GM21360 (cell line): ENCODE measurements around the gene MON2.

Experiments
- ATAC-seq: cut with Tn5 transposase; IDR thresholded peaks from one replicate; pipeline ENCODE4 v1.9.1; 2021; ENCODE audit warnings: mild to moderate bottlenecking, moderate library complexity; ENCODE audit not compliant: unreplicated experiment

Gene MON2

GRCh38 chr12:62605981-62606380 lies 139.4 kb downstream of the MON2 start:
- ATAC-seq = no peak

DNA sequence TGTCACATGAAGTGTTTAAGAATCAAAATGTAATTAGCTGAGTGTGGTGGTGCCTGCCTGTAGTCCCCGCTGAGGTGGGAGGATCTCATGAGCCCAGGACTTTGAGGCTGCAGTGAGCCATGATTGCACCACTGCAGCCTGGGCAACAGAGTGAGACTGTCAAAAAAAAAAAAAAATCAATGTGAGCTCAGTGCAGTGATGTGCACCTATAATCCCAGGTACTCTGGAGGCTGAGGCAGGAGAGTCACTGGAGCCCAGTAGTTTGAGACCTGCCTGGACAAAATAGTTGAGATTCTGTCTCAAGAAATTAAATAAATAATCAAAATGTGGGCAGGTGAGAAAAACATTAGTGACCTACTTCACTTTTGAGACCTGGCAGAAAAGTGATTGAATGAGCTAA lies 140.0 kb downstream of the MON2 start:
- ATAC-seq = no peak

GRCh38 chr12:62613081-62613480 lies 146.5 kb downstream of the MON2 start:
- ATAC-seq = no peak

DNA sequence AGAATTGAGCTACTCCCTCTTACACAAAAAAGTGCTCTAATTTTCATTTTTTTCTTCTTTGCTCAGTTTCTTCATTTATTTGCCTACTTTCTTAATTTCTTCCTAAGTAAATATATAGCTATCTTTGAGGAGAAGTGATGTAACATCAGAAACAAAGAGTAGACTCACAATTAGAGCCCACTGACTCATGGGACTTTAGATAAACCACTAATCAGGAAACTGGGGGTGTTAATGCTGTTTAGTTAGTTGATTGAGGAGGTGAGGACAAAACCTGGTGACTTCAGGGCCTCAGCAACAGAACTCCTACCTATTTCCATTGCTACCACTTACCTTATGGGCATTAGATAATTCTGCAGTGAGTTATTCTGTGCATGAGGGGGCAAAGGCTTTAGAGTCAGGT lies 151.7 kb downstream of the MON2 start:
- ATAC-seq = no peak

GRCh38 chr12:62618930-62619329 lies 152.3 kb downstream of the MON2 start:
- ATAC-seq = no peak

DNA sequence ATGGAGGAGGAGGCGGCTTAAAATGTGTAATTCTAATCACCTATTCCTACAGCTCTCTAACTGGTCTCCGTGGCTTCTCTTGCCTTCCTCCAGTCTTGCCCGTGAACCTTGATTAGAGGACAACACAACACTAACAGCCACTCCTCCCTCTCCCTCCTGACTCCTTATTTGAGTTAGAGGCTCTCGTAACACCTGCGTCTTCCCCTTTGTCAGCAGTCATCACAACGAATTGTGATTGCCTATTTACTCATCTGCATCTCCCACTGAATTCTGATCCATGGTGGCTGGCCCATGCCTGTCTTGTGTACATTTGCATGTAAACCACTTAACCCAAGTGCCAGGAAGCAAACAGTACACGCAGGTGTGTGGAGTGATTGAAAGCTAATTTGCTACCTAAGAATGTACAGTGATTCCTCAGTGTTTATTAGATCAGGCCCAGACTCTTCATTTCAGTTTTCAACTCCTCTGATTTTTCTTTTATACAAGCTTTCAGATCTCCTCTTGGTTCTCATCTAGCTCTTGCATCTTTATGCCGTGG lies 154.5 kb downstream of the MON2 start:
- no peak for ATAC-seq

GRCh38 chr12:62622177-62622576 lies 155.6 kb downstream of the MON2 start:
- ATAC-seq = no peak

GRCh38 chr12:62625228-62625627 lies 158.6 kb downstream of the MON2 start:
- no peak for ATAC-seq

- no peak for ATAC-seq
Measured at GRCh38 chr12:62627181-62627580, 160.6 kb downstream of the MON2 start.

DNA sequence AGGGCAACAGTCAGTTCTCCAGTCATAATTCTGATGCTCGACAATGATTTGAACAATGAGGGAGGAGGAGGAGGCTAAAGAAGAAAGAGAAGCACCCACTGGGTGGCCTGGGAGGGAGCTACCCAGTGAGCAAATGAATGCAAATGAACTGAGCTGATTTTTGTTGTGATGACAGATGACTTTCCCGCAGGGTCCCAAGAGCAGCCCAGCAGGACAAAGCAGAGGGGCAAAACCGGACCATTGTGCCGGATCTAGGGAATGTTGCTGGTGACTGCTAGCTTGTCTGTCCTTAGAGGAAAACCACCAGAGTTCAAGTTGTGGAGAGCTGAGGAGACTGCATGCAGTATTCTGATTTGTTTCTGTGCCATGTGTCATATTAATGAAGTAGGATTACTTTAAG lies 162.8 kb downstream of the MON2 start:
- no peak for ATAC-seq

GRCh38 chr12:62629971-62630739 lies 163.5 kb downstream of the MON2 start:
- ATAC-seq = no peak

GRCh38 chr12:62631471-62632410 lies 165.1 kb downstream of the MON2 start:
- ATAC-seq = peak; percentile 61

- peak; percentile 51 for ATAC-seq
Measured at GRCh38 chr12:62632411-62632918, 165.8 kb downstream of the MON2 start.

DNA sequence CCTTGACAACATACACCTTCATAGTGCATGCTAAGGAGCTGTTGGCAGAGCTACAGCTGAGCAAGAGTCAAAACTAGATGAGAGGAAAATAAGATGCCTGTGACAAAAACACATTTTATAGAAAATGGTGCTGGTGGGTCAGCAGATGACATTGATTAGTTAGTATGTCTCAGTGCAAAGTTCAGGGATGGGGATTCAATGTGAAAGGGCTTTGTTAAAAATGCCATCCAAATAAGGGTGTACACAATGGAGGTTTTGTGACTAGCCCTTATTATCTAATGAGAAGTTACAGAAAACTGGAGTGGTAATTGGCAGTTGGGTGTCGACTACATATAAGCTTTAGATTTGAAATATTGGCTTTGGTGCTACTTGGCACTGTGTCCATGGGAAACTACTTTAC lies 169.0 kb downstream of the MON2 start:
- no peak for ATAC-seq

- ATAC-seq = no peak
Measured at GRCh38 chr12:62637679-62638078, 171.1 kb downstream of the MON2 start.

DNA sequence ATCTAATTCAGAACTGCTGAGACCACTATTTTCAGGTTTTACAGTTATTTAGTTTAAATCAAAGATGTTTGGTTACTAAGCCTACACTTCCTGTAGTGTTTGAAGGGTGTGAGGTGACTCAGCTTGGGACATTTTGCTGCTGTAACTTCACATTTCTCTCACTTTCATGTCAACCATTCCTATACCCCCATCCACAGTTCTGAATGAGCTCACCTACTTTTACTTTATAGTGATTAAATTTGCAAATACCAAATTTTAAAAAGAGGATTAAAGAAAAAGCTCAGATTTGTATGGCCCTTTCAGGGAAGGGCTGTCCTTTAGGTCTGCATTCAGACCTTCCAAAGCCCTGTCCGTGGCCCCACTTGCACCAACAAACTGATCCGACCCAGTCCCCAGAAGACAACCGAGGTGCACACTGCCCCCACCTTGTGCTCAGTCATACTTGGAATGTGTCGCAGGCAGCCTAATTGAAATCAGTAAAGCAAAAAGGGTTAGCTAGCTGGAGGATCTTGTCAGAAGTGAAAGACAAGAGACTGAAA lies 174.4 kb downstream of the MON2 start:
- peak; percentile 89 for ATAC-seq

DNA sequence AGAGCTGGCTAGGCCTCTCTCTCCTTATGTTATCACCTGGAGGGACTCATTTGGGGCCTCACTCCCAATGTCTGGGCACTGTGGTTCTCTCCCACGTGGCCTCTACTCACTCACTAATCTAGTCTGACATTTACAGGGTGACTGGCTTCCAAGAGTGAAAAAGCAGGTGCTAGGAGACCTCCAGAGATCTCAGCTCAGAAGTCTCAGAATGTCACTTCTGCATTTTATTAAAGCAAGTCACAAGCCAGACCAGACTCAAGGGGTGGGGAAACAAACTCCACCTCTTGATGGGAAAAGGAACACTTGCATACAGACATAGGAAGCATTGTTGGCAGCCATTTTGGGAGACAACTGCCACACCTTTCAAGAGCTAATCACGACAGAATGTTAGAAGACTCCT lies 175.9 kb downstream of the MON2 start:
- ATAC-seq = no peak

DNA sequence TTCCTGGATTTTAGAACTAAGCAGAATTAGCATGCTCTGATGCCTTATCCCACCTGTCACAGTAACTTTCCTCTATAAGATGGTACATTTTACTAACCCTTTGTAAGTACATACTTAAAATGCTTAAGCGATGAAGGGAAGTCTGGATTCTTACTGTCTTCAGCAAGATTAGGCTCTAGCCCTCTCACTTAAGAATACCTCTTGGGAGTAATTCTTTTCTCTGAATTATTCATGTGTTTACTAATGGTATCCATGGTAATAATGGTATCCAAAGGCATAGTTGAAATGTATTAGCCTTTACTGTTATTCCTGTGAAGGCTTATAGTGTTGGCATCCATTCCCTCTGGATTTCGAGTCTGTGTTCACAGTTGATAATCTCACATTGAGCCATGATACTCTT lies 176.9 kb downstream of the MON2 start:
- ATAC-seq = no peak

DNA sequence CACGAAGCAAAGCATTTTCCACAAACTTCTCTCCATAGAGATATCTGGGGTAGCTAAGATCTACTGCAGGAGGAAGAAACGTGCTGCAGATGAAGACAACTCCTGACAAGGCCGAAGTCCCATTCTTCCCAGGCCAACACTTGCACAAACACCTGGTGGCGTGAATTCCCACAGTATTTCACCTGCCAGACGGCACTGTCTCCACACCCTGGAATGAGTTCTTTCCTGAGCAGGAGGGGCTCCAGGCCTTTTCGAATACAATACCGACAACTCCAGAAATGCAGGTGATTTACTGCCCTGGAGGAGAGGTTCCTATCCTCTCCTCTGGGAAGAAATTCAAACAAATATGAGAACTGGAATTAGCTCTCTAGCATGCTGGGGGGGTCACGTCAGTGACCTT lies 179.9 kb downstream of the MON2 start:
- no peak for ATAC-seq

GRCh38 chr12:62647586-62647985 lies 181.0 kb downstream of the MON2 start:
- no peak for ATAC-seq

DNA sequence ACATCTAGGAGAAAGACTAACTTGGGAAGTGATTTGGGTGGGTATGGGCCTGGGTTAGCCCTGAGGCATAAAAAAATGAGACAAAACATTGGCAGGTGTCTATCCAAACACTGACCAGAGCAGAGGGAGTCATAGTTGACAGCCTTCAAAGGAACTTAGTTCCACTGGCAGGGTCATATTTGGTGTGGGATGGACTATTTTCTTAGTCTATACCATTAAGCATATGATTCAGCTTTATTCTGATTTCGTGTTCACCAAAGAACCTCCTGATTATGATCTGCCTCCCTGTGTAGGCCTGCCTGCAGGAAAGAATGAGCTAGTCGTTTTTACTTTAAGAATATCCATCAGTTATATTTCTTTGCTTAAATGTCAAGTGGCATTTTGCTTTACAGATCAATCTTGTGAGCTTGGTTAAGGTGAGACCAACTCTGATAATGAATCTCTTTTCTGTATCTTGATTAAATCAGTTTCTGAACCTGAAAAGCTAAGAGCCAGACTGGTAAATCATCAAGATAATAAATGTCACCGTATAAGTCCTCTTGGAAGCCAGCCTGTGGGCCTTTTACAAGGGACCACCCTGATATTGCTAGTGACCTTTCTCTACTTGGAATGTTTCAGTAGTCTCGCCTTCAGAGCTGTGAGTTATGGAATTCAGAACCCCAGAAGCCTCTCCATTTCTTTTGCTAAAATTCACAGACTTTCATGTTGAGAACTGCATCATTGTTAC lies 182.9 kb downstream of the MON2 start:
- no peak for ATAC-seq
